B cell (primary cell): Measurements from ENCODE around the gene FCER2. TPM values are rescaled to one million over a fixed set of nuclear protein-coding genes. Genes with fewer than 3 reads are reported as not detected.

Experiments
- ATAC-seq: fragments of 200-7000 bp; cut with Tn5 transposase; one replicate; pipeline ENCODE4 v1.10.0; 2021; ENCODE audit warnings: low read depth, mild to moderate bottlenecking, moderate number of reproducible peaks, moderate library complexity
- CTCF ChIA-PET: fragments of 350-600 bp; sonication (Branson Sonifier 250); formaldehyde crosslinking; loops from one replicate; lab custom pipeline; 2021; ENCODE audit warnings: antibody characterized with exemption, inconsistent platforms; lab: Charles Lee
- POLR2A ChIA-PET: fragments of 350-600 bp; sonication (Branson Sonifier 250); formaldehyde crosslinking; loops from one replicate; lab custom pipeline; 2021; ENCODE audit warnings: antibody characterized with exemption; lab: Charles Lee
- DNase-seq: peaks from one replicate; pipeline ENCODE4 v3.0.0; 2013
- H2AFZ ChIP-seq: 2 replicates; pipeline ENCODE4 v1.6.1; 2012; ENCODE audit warnings: mild to moderate bottlenecking, low read depth, low read length; ENCODE audit not compliant: insufficient read depth, poor library complexity, severe bottlenecking
- H3K27ac ChIP-seq, 2 donors: 1 replicate in 1 of 2; 2 replicates in 1 of 2; pipeline ENCODE4 v1.5.1; 2012 to 2013; ENCODE audit warnings: low read length in 2 of 2, mild to moderate bottlenecking in 2 of 2, moderate library complexity in 1 of 2
- H3K27me3 ChIP-seq, 4 experiments: fragments of 200-600 bp in 1 of 4; sonication (generic) in 1 of 4; replicated peaks in 1 of 4; 1 replicate in 2 of 4; 2 replicates in 2 of 4; pipeline versions ENCODE4 v1.6.1 to v1.7.0; 2013 to 2016; ENCODE audit warnings: low read length in 3 of 4, mild to moderate bottlenecking in 2 of 4, mixed read lengths in 1 of 4, moderate library complexity in 1 of 4; ENCODE audit not compliant: insufficient read depth in 4 of 4, control insufficient read depth in 3 of 4; ENCODE audit errors: control extremely low read depth in 1 of 4
- H3K36me3 ChIP-seq, 2 experiments: replicated peaks in 1 of 2; 1 replicate in 1 of 2; 2 replicates in 1 of 2; pipeline versions ENCODE4 v1.6.1 to v1.7.1; 2013; ENCODE audit warnings: low read length in 1 of 2; ENCODE audit not compliant: insufficient read depth in 2 of 2, control insufficient read depth in 1 of 2; ENCODE audit errors: control extremely low read depth in 1 of 2, extremely low read depth in 1 of 2
- H3K4me1 ChIP-seq, 2 donors: fragments of 200-600 bp in 1 of 2; sonication (generic) in 1 of 2; 1 replicate in 1 of 2; 2 replicates in 1 of 2; pipeline versions ENCODE4 v1.5.1 to v1.6.1; 2013 to 2017; ENCODE audit warnings: low read length in 2 of 2; ENCODE audit not compliant: control insufficient read depth in 2 of 2, insufficient read depth in 2 of 2
- H3K4me2 ChIP-seq: replicated peaks from 2 replicates; pipeline ENCODE3; 2012; ENCODE audit warnings: mild to moderate bottlenecking, low read depth, low read length; ENCODE audit not compliant: poor library complexity, severe bottlenecking
- H3K4me3 ChIP-seq, 5 experiments: fragments of 200-600 bp in 1 of 5; sonication (generic) in 1 of 5; 1 replicate in 3 of 5; 2 replicates in 2 of 5; pipeline versions ENCODE4 v1.5.1 to v1.7.0; 2011 to 2016; ENCODE audit warnings: low read length in 4 of 5, mild to moderate bottlenecking in 4 of 5, low read depth in 2 of 5, control low read depth in 1 of 5, moderate library complexity in 1 of 5; ENCODE audit not compliant: insufficient read depth in 1 of 5; ENCODE audit errors: control extremely low read depth in 1 of 5, extremely low read depth in 1 of 5
- H3K79me2 ChIP-seq: fragments of 200-600 bp; sonication (generic); one replicate; pipeline ENCODE4 v1.6.0; 2016; ENCODE audit warnings: low read length; ENCODE audit not compliant: control insufficient read depth, insufficient read depth
- H3K9ac ChIP-seq: fragments of 200-600 bp; sonication (generic); 2 replicates; pipeline ENCODE4 v1.6.1; 2017; ENCODE audit warnings: mild to moderate bottlenecking, low read length, moderate library complexity
- H3K9me3 ChIP-seq, 3 donors: one replicate each; pipeline versions ENCODE4 v1.6.1 to v1.7.1; 2013; ENCODE audit warnings: low read length in 2 of 3; ENCODE audit not compliant: control insufficient read depth in 2 of 3, insufficient read depth in 1 of 3; ENCODE audit errors: control extremely low read depth in 1 of 3
- H4K20me1 ChIP-seq: 2 replicates; pipeline ENCODE4 v1.6.0; 2012; ENCODE audit warnings: mild to moderate bottlenecking, low read length; ENCODE audit not compliant: insufficient read depth, control insufficient read depth, poor library complexity, severe bottlenecking
- H3K27ac Mint-ChIP-seq: one replicate; pipeline ENCODE4 v1.8.0; 2021; ENCODE audit warnings: mixed read lengths
- H3K27me3 Mint-ChIP-seq: one replicate; pipeline ENCODE4 v1.8.0; 2021; ENCODE audit warnings: mixed read lengths
- H3K4me1 Mint-ChIP-seq: one replicate; pipeline ENCODE4 v1.8.0; 2021; ENCODE audit warnings: mixed read lengths
- H3K4me3 Mint-ChIP-seq: one replicate; pipeline ENCODE4 v1.8.0; 2021; ENCODE audit warnings: mixed read lengths
- H3K9me3 Mint-ChIP-seq: one replicate; pipeline ENCODE4 v1.8.0; 2022; ENCODE audit warnings: mixed read lengths; ENCODE audit not compliant: insufficient read depth
- CTCF ChIP-seq: fragments of 200-600 bp; IDR thresholded peaks from one replicate; pipeline ENCODE4 v1.8.0; 2022; ENCODE audit warnings: antibody characterized with exemption, mild to moderate bottlenecking
- EZH2 ChIP-seq: IDR thresholded peaks from 2 replicates; pipeline ENCODE4 v1.6.1; 2012; ENCODE audit warnings: borderline replicate concordance, low read depth, mild to moderate bottlenecking, moderate library complexity, low read length; ENCODE audit not compliant: insufficient read depth, poor library complexity, severe bottlenecking
- WGBS: methylation state at CpG from one replicate; pipeline ENCODE4 v1.1.5; 2013; ENCODE audit warnings: missing lambda C conversion rate; ENCODE audit not compliant: insufficient coverage; 5-methylcytosine and 5-hydroxymethylcytosine counted together
- intact Hi-C: fragments of 100-400 bp; cut with micrococcal nuclease; formaldehyde crosslinking; loops from one replicate; pipeline ENCODE4 v1.10.0; 2022
- polyA plus RNA-seq: library from polyadenylated mRNA; depleted of rRNA; stranded (reverse); fragments of >200 nt; gene quantifications from 2 replicates; pipeline ENCODE4 v1.2.3, GENCODE V29; 2012
- total RNA-seq, 2 donors: library from RNA; stranded (reverse); fragments of 120-200 nt in 1 of 2; gene quantifications; 1 replicate in 1 of 2; 2 replicates in 1 of 2; pipeline versions ENCODE4 v1.2.3 to v1.2.4, GENCODE V29; 2013 to 2022

The FCER2 gene
- total and polyA plus RNA-seq, 2 donors (not counting 1 experiment from before 2014, with no cell fraction given) = 17.1 to 419 TPM

- Mint-ChIP-seq H3K9me3 (peaks cover 4% of the 10 kb centered on the region), H3K4me3 (no peak overlapping the region), H3K27ac (peak overlapping the region; percentile 46), H3K27me3 (no peaks in the 10 kb centered on the region), H3K4me1 (peaks cover 54% of the 10 kb centered on the region)
- no peak overlapping the region for H3K4me3 ChIP-seq
- H3K27me3 ChIP-seq = no peaks in the 10 kb centered on the region
- H4K20me1 ChIP-seq = no peaks in the 10 kb centered on the region
- no peak overlapping the region for H2AFZ ChIP-seq
- no peaks in the 10 kb centered on the region for H3K79me2 ChIP-seq
- peaks cover 2 to 19% (median 6%) of the 10 kb centered on the region in 3 donors for H3K9me3 ChIP-seq
- no peaks in the 10 kb centered on the region for H3K36me3 ChIP-seq
- no peak overlapping the region for H3K9ac ChIP-seq
- ChIA-PET CTCF (interaction anchor here (0.9 to 2.6 kb wide), 2 partner anchors 36 to 82 kb away, joined by 4 to 8 read pairs; partner anchors contain the start of gene TRAPPC5), POLR2A (interaction anchor here (0.6 kb wide), 1 partner anchor 11 kb away, joined by 3 read pairs; no protein-coding TSS in a partner anchor)
- no peak overlapping the region for H3K4me2 ChIP-seq
- ATAC-seq (no peak), DNase-seq (no peak)
- H3K4me1 ChIP-seq = peaks cover 45 to 71% of the 10 kb centered on the region in 2 donors
- intact Hi-C loops = loop anchor here (5.0 kb wide), 1 partner anchor 34 kb away; the partner anchor contains the start of gene TRAPPC5
- no peak for TF ChIP-seq CTCF
- no peak for TF ChIP-seq EZH2
- no peak overlapping the region for H3K27ac ChIP-seq
- WGBS = no CpG with 5 or more reads among the region's 1 CpG
Observed at GRCh38 chr19:7716762-7717161, 14.8 kb upstream of the FCER2 start.

- no peak overlapping the region for H3K27ac Mint-ChIP-seq
Observed at GRCh38 chr19:7715671-7716070, 13.7 kb upstream of the FCER2 start.

More at GRCh38 chr19:7715671-7716070, 13.7 kb upstream of the FCER2 start:
- H3K4me3 ChIP-seq = no peak overlapping the region
- no peak overlapping the region for H3K9ac ChIP-seq
- Mint-ChIP-seq H3K4me1 (peaks cover 55% of the 10 kb centered on the region), H3K9me3 (peaks cover 4% of the 10 kb centered on the region), H3K27me3 (no peaks in the 10 kb centered on the region), H3K4me3 (no peak overlapping the region)
- intact Hi-C loops = loop anchor here (5.0 kb wide), 1 partner anchor 33 kb away; the partner anchor contains the start of gene TRAPPC5
- POLR2A ChIA-PET = interaction anchor here (0.7 kb wide), 1 partner anchor 1756 kb away, joined by 4 read pairs; no protein-coding TSS in a partner anchor
- H3K4me2 ChIP-seq = peak overlapping the region; percentile 5
- CTCF ChIA-PET = no interaction called here
- peak overlapping the region in 1 of 2 donors; percentile 12 for H3K27ac ChIP-seq
- H4K20me1 ChIP-seq = no peaks in the 10 kb centered on the region
- no peaks in the 10 kb centered on the region for H3K36me3 ChIP-seq
- H3K4me1 ChIP-seq = peaks cover 47 to 82% of the 10 kb centered on the region in 2 donors
- DNase-seq = no peak
- peaks cover 2 to 14% (median 6%) of the 10 kb centered on the region in 3 donors for H3K9me3 ChIP-seq
- no peak for ATAC-seq
- no peaks in the 10 kb centered on the region for H3K27me3 ChIP-seq
- H2AFZ ChIP-seq = no peak overlapping the region
- H3K79me2 ChIP-seq = peaks cover 3% of the 10 kb centered on the region
- TF ChIP-seq EZH2 (no peak), CTCF (no peak)
- WGBS = no CpG with 5 or more reads among the region's 1 CpG
